Limb (tissue), 2 donors: ENCODE measurements around the gene ANO6.
"Not testable (repeated sequence)": the region's sequence is repeated elsewhere in the genome, so short reads cannot be mapped to it uniquely, and the experiment has no call there.

Source experiments
- DNase-seq, 2 donors: peaks; one replicate each; pipeline ENCODE4 v3.0.0-alpha.2; 2016; ENCODE audit errors: extremely low spot score in 2 of 2

ANO6 gene

GRCh38 chr12:45397499-45397898 lies 181.6 kb downstream of the ANO6 start:
- not testable (repeated sequence) for DNase-seq

GRCh38 chr12:45398552-45398951 lies 182.7 kb downstream of the ANO6 start:
- no peak for DNase-seq

- DNase-seq: no peak
Measured at GRCh38 chr12:45400991-45401390, 185.1 kb downstream of the ANO6 start.

GRCh38 chr12:45402288-45402687 lies 186.4 kb downstream of the ANO6 start:
- DNase-seq: no peak

GRCh38 chr12:45406988-45407850 lies 191.3 kb downstream of the ANO6 start:
- no peak for DNase-seq

- no peak for DNase-seq
Measured at GRCh38 chr12:45407981-45408728, 192.3 kb downstream of the ANO6 start.

- no peak for DNase-seq
Measured at GRCh38 chr12:45408729-45409114, 192.8 kb downstream of the ANO6 start.

GRCh38 chr12:45409966-45410365 lies 194.1 kb downstream of the ANO6 start:
- DNase-seq: no peak

- no peak for DNase-seq
Measured at GRCh38 chr12:45411626-45412025, 195.7 kb downstream of the ANO6 start.

- no peak for DNase-seq
Measured at GRCh38 chr12:45415393-45415817, 199.5 kb downstream of the ANO6 start.

GRCh38 chr12:45416126-45416525 lies 200.2 kb downstream of the ANO6 start:
- DNase-seq: no peak

- DNase-seq: no peak
Measured at GRCh38 chr12:45418520-45418919, 202.6 kb downstream of the ANO6 start.

GRCh38 chr12:45419317-45419814 lies 203.5 kb downstream of the ANO6 start:
- DNase-seq: no peak

GRCh38 chr12:45421736-45422135 lies 205.8 kb downstream of the ANO6 start:
- no peak for DNase-seq

GRCh38 chr12:45423931-45424330 lies 208.0 kb downstream of the ANO6 start:
- no peak for DNase-seq

GRCh38 chr12:45425426-45425825 lies 209.5 kb downstream of the ANO6 start:
- DNase-seq: no peak

GRCh38 chr12:45426294-45426693 lies 210.4 kb downstream of the ANO6 start:
- no peak for DNase-seq

GRCh38 chr12:45427042-45427441 lies 211.1 kb downstream of the ANO6 start:
- DNase-seq: no peak

- no peak for DNase-seq
Measured at GRCh38 chr12:45429831-45430230, 213.9 kb downstream of the ANO6 start.

- DNase-seq: no peak
Measured at GRCh38 chr12:45431126-45431525, 215.2 kb downstream of the ANO6 start.

GRCh38 chr12:45432710-45433109 lies 216.8 kb downstream of the ANO6 start:
- no peak for DNase-seq

- DNase-seq: no peak
Measured at GRCh38 chr12:45433441-45433868, 217.6 kb downstream of the ANO6 start.
